ENCODE measurements around the gene NDC80.
A peak's percentile ranks its signal among the peaks of the same experiment; 100 is the strongest.

Gene NDC80

DNA sequence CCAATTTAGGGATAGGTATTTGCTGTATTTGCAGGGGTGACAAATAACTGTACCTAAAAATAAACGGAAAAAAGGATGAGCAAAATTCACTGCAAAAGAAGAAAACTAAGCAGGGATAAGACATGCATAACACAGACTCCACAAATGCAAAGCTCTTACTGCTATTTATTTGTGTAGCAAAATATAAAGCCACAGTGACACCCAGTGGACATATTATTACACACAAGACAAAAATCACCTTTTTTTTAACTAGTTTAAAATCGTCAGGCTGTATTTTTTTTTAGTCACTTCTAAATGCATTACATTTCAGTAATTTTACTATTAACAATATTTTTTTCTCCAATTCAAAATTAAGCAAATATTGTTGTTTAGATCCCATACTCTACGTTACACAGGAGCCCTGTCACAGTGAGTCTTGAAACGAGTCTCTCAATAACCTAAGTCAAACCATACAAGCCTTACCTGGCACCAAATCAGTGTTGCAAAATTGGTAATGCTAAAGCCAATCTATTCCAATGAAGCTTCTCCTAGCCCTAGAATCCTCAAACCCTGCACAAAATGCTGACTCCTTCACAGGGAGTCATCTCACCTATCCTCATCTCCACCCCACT lies 23.8 kb upstream of the NDC80 start:
- ChIA-PET POLR2A (interaction anchor here (1.4 kb wide), 1 partner anchor 16 kb away, joined by 3 read pairs; no protein-coding TSS in a partner anchor), CTCF (interaction anchor here (0.5 to 4.3 kb wide), 37 partner anchors 10 to 1718 kb away, joined by 3 to 40 read pairs (median 3); no protein-coding TSS in a partner anchor)
- Histone ChIP-seq H3K36me3 (ENCODE audit: control insufficient read depth in 2 of 2, insufficient read depth in 1 of 2, low read length in 2 of 2) (peaks cover 0 to 9% of the 10 kb centered on the region in 2 experiments; a peak in 2 of 3 replicates), H3K27ac (ENCODE audit: extremely low read depth, low read depth, low read length) (no peak overlapping the region), H3K4me3 (ENCODE audit: low read depth, low read length) (no peak overlapping the region), H3K4me1 (ENCODE audit: control insufficient read depth, insufficient read depth, low read length) (no peaks in the 10 kb centered on the region), H3K9me3 (ENCODE audit: control insufficient read depth, insufficient read depth, low read depth, low read length) (no peaks in the 10 kb centered on the region)
- no peak for TF ChIP-seq ZBTB6 (tag by site-specific recombination; IDR thresholded peaks at IDR 0.05)
- TF ChIP-seq ZNF654 (tag by site-specific recombination; IDR thresholded peaks at IDR 0.05; ENCODE audit: low read depth), result peak; percentile 68
- no peak for TF ChIP-seq MYNN (tag by site-specific recombination; IDR thresholded peaks at IDR 0.05; ENCODE audit: borderline replicate concordance)
- 0 out of 2 replicates have a peak, but pooled peaks have one; percentile 31 for TF ChIP-seq ZNF660 (tag by site-specific recombination; IDR thresholded peaks at IDR 0.05)
- no peak for TF ChIP-seq GLIS2 (tag by site-specific recombination; IDR thresholded peaks at IDR 0.05)
- TF ChIP-seq ZNF202 (tag by site-specific recombination; IDR thresholded peaks at IDR 0.05; ENCODE audit: borderline replicate concordance), result no peak
- no peak for TF ChIP-seq FEZF1 (tag by site-specific recombination; IDR thresholded peaks at IDR 0.05)

DNA sequence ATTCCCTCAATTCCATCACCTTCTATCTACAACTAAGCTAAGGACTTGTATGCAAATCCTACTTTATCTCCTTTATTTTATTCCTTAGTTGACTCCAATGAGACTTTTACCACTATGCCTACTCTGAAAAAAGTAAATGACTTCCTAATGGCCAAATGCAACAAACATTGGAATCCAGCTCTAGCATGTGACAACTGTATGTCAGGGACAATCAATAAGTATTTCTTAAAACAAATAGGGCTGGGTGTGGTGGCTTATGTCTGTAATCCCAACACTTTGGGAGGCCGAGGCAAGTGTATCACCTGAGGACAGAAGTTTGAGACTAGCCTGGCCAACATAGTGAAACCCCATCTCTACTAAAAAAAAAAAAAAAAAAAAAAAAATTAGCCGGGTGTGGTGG lies 21.9 kb upstream of the NDC80 start:
- no peaks in the 10 kb centered on the region for H3K9me3 ChIP-seq (ENCODE audit: control insufficient read depth, insufficient read depth, low read depth, low read length)
- POLR2A ChIA-PET, result no interaction called here
- H3K4me3 ChIP-seq (ENCODE audit: low read depth, low read length), result no peak overlapping the region
- no peak overlapping the region for H3K27ac ChIP-seq (ENCODE audit: extremely low read depth, low read depth, low read length)
- H3K4me1 ChIP-seq (ENCODE audit: control insufficient read depth, insufficient read depth, low read length), result no peaks in the 10 kb centered on the region
- peaks cover 0 to 9% of the 10 kb centered on the region in 2 experiments; a peak in 2 of 3 replicates for H3K36me3 ChIP-seq (ENCODE audit: control insufficient read depth in 2 of 2, insufficient read depth in 1 of 2, low read length in 2 of 2)
- CTCF ChIA-PET, result interaction anchor here (0.7 to 4.3 kb wide), 7 partner anchors 54 to 1071 kb away, joined by 3 to 40 read pairs (median 3); no protein-coding TSS in a partner anchor
- no peak for TF ChIP-seq HOXA7 (CRISPR knock-in tag; IDR thresholded peaks at IDR 0.05; ENCODE audit: borderline replicate concordance)
- TF ChIP-seq ZNF747 (tag by site-specific recombination; IDR thresholded peaks at IDR 0.05), result no peak
- TF ChIP-seq ZNF561 (tag by site-specific recombination; IDR thresholded peaks at IDR 0.05; ENCODE audit: borderline replicate concordance), result no peak
- TF ChIP-seq, protein P1, sequence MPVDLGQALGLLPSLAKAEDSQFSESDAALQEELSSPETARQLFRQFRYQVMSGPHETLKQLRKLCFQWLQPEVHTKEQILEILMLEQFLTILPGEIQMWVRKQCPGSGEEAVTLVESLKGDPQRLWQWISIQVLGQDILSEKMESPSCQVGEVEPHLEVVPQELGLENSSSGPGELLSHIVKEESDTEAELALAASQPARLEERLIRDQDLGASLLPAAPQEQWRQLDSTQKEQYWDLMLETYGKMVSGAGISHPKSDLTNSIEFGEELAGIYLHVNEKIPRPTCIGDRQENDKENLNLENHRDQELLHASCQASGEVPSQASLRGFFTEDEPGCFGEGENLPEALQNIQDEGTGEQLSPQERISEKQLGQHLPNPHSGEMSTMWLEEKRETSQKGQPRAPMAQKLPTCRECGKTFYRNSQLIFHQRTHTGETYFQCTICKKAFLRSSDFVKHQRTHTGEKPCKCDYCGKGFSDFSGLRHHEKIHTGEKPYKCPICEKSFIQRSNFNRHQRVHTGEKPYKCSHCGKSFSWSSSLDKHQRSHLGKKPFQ (tag by site-specific recombination; IDR thresholded peaks at IDR 0.05), result no peak
- TF ChIP-seq ZNF211 (tag by site-specific recombination; IDR thresholded peaks at IDR 0.05; ENCODE audit: low read depth), result no peak
- no peak for TF ChIP-seq ZBTB10 (tag by site-specific recombination; IDR thresholded peaks at IDR 0.05)
- no peak for TF ChIP-seq WT1 (tag by site-specific recombination; IDR thresholded peaks at IDR 0.05)
- no peak for TF ChIP-seq ZNF518A (tag by site-specific recombination; conservative IDR thresholded peaks at IDR 0.05; ENCODE audit: low read depth)
- TF ChIP-seq ZNF202 (tag by site-specific recombination; IDR thresholded peaks at IDR 0.05; ENCODE audit: borderline replicate concordance), result no peak
- no peak for TF ChIP-seq ZNF148 (tag by site-specific recombination; IDR thresholded peaks at IDR 0.05; ENCODE audit: borderline replicate concordance)
- no peak for TF ChIP-seq SP3 (tag by site-specific recombination; IDR thresholded peaks at IDR 0.05)
